Measurements from ENCODE around the gene ELMO3. TPM values are rescaled to one million over a fixed set of nuclear protein-coding genes. Genes with fewer than 3 reads are reported as not detected.

The ELMO3 gene
- total and polyA plus RNA-seq, 4 donors: 6.5 to 22.5 (median 15.5) TPM

- WGBS, 2 donors: 94 to 99% methylated on average over 4 of the region's 4 CpGs
- H3K9me3 ChIP-seq (ENCODE audit: control insufficient read depth in 4 of 4, insufficient read depth in 3 of 4, low read length in 3 of 4): no peaks in the 10 kb centered on the region
- DNase-seq: no peak
- no peak overlapping the region for H3K9ac ChIP-seq (ENCODE audit: insufficient read depth in 1 of 2, low read length in 2 of 2)
- ATAC-seq (ENCODE audit: insufficient read depth, low FRiP score): no peak
- H3K27me3 ChIP-seq (ENCODE audit: control insufficient read depth in 3 of 3, insufficient read depth in 3 of 3, low read length in 2 of 3): no peaks in the 10 kb centered on the region
- peaks cover 0 to 22% (median 4%) of the 10 kb centered on the region in 4 donors for H3K36me3 ChIP-seq (ENCODE audit: control insufficient read depth in 4 of 4, insufficient read depth in 4 of 4, low read length in 4 of 4)
- TF ChIP-seq, protein P1, sequence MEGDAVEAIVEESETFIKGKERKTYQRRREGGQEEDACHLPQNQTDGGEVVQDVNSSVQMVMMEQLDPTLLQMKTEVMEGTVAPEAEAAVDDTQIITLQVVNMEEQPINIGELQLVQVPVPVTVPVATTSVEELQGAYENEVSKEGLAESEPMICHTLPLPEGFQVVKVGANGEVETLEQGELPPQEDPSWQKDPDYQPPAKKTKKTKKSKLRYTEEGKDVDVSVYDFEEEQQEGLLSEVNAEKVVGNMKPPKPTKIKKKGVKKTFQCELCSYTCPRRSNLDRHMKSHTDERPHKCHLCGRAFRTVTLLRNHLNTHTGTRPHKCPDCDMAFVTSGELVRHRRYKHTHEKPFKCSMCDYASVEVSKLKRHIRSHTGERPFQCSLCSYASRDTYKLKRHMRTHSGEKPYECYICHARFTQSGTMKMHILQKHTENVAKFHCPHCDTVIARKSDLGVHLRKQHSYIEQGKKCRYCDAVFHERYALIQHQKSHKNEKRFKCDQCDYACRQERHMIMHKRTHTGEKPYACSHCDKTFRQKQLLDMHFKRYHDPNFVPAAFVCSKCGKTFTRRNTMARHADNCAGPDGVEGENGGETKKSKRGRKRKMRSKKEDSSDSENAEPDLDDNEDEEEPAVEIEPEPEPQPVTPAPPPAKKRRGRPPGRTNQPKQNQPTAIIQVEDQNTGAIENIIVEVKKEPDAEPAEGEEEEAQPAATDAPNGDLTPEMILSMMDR (IDR thresholded peaks at IDR 0.05; ENCODE audit: control extremely low read depth, extremely low read depth): no peak
- H3K4me3 ChIP-seq: no peak overlapping the region
- peaks cover 0 to 23% (median 3%) of the 10 kb centered on the region in 5 donors for H3K4me1 ChIP-seq (ENCODE audit: control insufficient read depth in 5 of 5, insufficient read depth in 5 of 5, low read length in 5 of 5)
- H3K27ac ChIP-seq (ENCODE audit: low read depth in 1 of 2, low read length in 1 of 2): no peak overlapping the region
These were observed 53.9 kb downstream of the ELMO3 start for GRCh38 chr16:67252609-67253497.

Small RNAs within 50 kb of the gene (small RNA-seq; reads per million reads assigned to genes)
- 10.2 reads per million, percentile 96 among the genes with 10 or more reads in this experiment for gene MIR328 (ENCODE audit: low replicate concordance)

Other genes with a start within 250 kb of the ELMO3 start
- 1 to 10 TPM in 1 of 2 donors, under 1 TPM in 1; 0.57 to 2.6 TPM for gene CES3, start 237.9 kb upstream of the ELMO3 start, total RNA-seq
- gene CES3, start 237.9 kb upstream of the ELMO3 start, polyA plus RNA-seq: under 1 TPM; 0.85 to 0.96 TPM
- 10 to 100 TPM; 10.5 to 29.8 TPM for gene CES4A, start 210.5 kb upstream of the ELMO3 start, total RNA-seq
- gene CES4A, start 210.5 kb upstream of the ELMO3 start, polyA plus RNA-seq: 10 to 100 TPM in 1 of 2 donors, 1 to 10 TPM in 1; 8.0 to 16.7 TPM
- 10 to 100 TPM; 47.6 to 59.4 TPM for gene CBFB, start 170.0 kb upstream of the ELMO3 start, total RNA-seq
- gene CBFB, start 170.0 kb upstream of the ELMO3 start, polyA plus RNA-seq: 10 to 100 TPM; 23.3 to 29.6 TPM
- 10 to 100 TPM; 14.6 to 36.1 TPM for gene PHAF1, start 89.2 kb upstream of the ELMO3 start, total RNA-seq
- gene PHAF1, start 89.2 kb upstream of the ELMO3 start, polyA plus RNA-seq: 10 to 100 TPM in 1 of 2 donors, 1 to 10 TPM in 1; 9.1 to 12.0 TPM
- gene B3GNT9, start 48.1 kb upstream of the ELMO3 start, total RNA-seq: 10 to 100 TPM; 17.1 to 22.9 TPM
- 10 to 100 TPM in 1 of 2 donors, 1 to 10 TPM in 1; 8.4 to 12.0 TPM for gene B3GNT9, start 48.1 kb upstream of the ELMO3 start, polyA plus RNA-seq
- gene TRADD, start 39.2 kb upstream of the ELMO3 start, total RNA-seq: 10 to 100 TPM; 12.4 to 36.1 TPM
- 10 to 100 TPM; 17.5 to 37.2 TPM for gene TRADD, start 39.2 kb upstream of the ELMO3 start, polyA plus RNA-seq
- 10 to 100 TPM in 1 of 2 donors, 1 to 10 TPM in 1; 3.6 to 30.9 TPM for gene FBXL8, start 39.2 kb upstream of the ELMO3 start, total RNA-seq
- gene FBXL8, start 39.2 kb upstream of the ELMO3 start, polyA plus RNA-seq: 10 to 100 TPM; 18.9 to 30.3 TPM
- gene HSF4, start 34.4 kb upstream of the ELMO3 start, total RNA-seq: 10 to 100 TPM in 1 of 2 donors, 1 to 10 TPM in 1; 5.1 to 28.9 TPM
- gene HSF4, start 34.4 kb upstream of the ELMO3 start, polyA plus RNA-seq: 10 to 100 TPM; 13.1 to 62.5 TPM
- 10 to 100 TPM; 25.3 to 51.9 TPM for gene NOL3, start 28.6 kb upstream of the ELMO3 start, total RNA-seq
- gene NOL3, start 28.6 kb upstream of the ELMO3 start, polyA plus RNA-seq: 10 to 100 TPM; 35.5 to 46.8 TPM
- 10 to 100 TPM; 33.1 to 41.8 TPM for gene MATCAP1, start 15.2 kb upstream of the ELMO3 start, total RNA-seq
- gene MATCAP1, start 15.2 kb upstream of the ELMO3 start, polyA plus RNA-seq: 10 to 100 TPM; 18.5 to 18.8 TPM
- 10 to 100 TPM; 11.4 to 16.5 TPM for gene EXOC3L1, start 9.0 kb upstream of the ELMO3 start, total RNA-seq
- gene EXOC3L1, start 9.0 kb upstream of the ELMO3 start, polyA plus RNA-seq: 10 to 100 TPM in 1 of 2 donors, 1 to 10 TPM in 1; 9.7 to 12.6 TPM
- 10 to 100 TPM; 27.8 to 68.2 TPM for gene E2F4, start 7.0 kb upstream of the ELMO3 start, total RNA-seq
- gene E2F4, start 7.0 kb upstream of the ELMO3 start, polyA plus RNA-seq: 10 to 100 TPM; 44.5 to 86.1 TPM
- 10 to 100 TPM; 22.1 to 59.0 TPM for gene TMEM208, start 28.0 kb downstream of the ELMO3 start, total RNA-seq
- 100 to 1,000 TPM; 128 to 196 TPM for gene TMEM208, start 28.0 kb downstream of the ELMO3 start, polyA plus RNA-seq
- 100 to 1,000 TPM in 1 of 2 donors, 10 to 100 TPM in 1; 51.3 to 129 TPM for gene FHOD1, start 48.4 kb downstream of the ELMO3 start, total RNA-seq
- gene FHOD1, start 48.4 kb downstream of the ELMO3 start, polyA plus RNA-seq: 10 to 100 TPM; 64.1 to 67.0 TPM
- gene SLC9A5, start 49.8 kb downstream of the ELMO3 start, total RNA-seq: 1 to 10 TPM; 4.2 to 5.9 TPM
- gene SLC9A5, start 49.8 kb downstream of the ELMO3 start, polyA plus RNA-seq: 1 to 10 TPM; 1.2 to 2.4 TPM
- 10 to 100 TPM; 14.6 to 26.9 TPM for gene PLEKHG4, start 80.4 kb downstream of the ELMO3 start, total RNA-seq
- gene PLEKHG4, start 80.4 kb downstream of the ELMO3 start, polyA plus RNA-seq: 10 to 100 TPM in 1 of 2 donors, 1 to 10 TPM in 1; 9.0 to 19.5 TPM
- gene KCTD19, start 127.6 kb downstream of the ELMO3 start, total RNA-seq: 1 to 10 TPM in 1 of 2 donors, under 1 TPM in 1; 0.40 to 5.1 TPM
- under 1 TPM; 0.07 to 0.24 TPM for gene KCTD19, start 127.6 kb downstream of the ELMO3 start, polyA plus RNA-seq
- 100 to 1,000 TPM in 1 of 2 donors, 10 to 100 TPM in 1; 14.4 to 103 TPM for gene LRRC36, start 127.7 kb downstream of the ELMO3 start, total RNA-seq
- 10 to 100 TPM in 1 of 2 donors, 1 to 10 TPM in 1; 2.1 to 18.8 TPM for gene LRRC36, start 127.7 kb downstream of the ELMO3 start, polyA plus RNA-seq
- 100 to 1,000 TPM; 183 to 371 TPM for gene TPPP3, start 194.4 kb downstream of the ELMO3 start, total RNA-seq
- gene TPPP3, start 194.4 kb downstream of the ELMO3 start, polyA plus RNA-seq: 100 to 1,000 TPM; 164 to 186 TPM
- gene ZDHHC1, start 217.3 kb downstream of the ELMO3 start, total RNA-seq: 10 to 100 TPM; 14.9 to 31.8 TPM
- 10 to 100 TPM; 10.9 to 27.4 TPM for gene ZDHHC1, start 217.3 kb downstream of the ELMO3 start, polyA plus RNA-seq
- gene HSD11B2, start 232.0 kb downstream of the ELMO3 start, total RNA-seq: 1 to 10 TPM; 6.5 to 6.8 TPM
- 10 to 100 TPM in 1 of 2 donors, 1 to 10 TPM in 1; 2.6 to 39.8 TPM for gene HSD11B2, start 232.0 kb downstream of the ELMO3 start, polyA plus RNA-seq

All from lung (tissue), 13 donors.